HL-60 (cell line): ENCODE results near the gene NINJ2.

Source experiments
- CTCF ChIP-seq: IDR thresholded peaks from one replicate; pipeline ENCODE4 v1.5.1; 2011; ENCODE audit warnings: low read length, control low read depth, inconsistent platforms; ENCODE audit not compliant: insufficient read depth
- POLR2AphosphoS5 ChIP-seq: IDR thresholded peaks from 2 replicates; pipeline ENCODE4 v1.6.1; 2012; ENCODE audit warnings: low read depth
- REST ChIP-seq: IDR thresholded peaks from 2 replicates; pipeline ENCODE4 v1.6.1; 2012; ENCODE audit warnings: low read depth; ENCODE audit not compliant: insufficient replicate concordance

- TF ChIP-seq REST, result no peak
- TF ChIP-seq CTCF, result no peak
- TF ChIP-seq POLR2AphosphoS5, result no peak
Observed at GRCh38 chr12:597926-598568, 65.2 kb downstream of the NINJ2 start.
